GM18499 (cell line): Measurements from ENCODE around the gene RUFY2.
"Not testable (repeated sequence)": the region's sequence is repeated elsewhere in the genome, so short reads cannot be mapped to it uniquely, and the experiment has no call there.

Experiments used
- ATAC-seq: cut with Tn5 transposase; IDR thresholded peaks from one replicate; pipeline ENCODE4 v1.9.1; 2021; ENCODE audit warnings: moderate number of reproducible peaks; ENCODE audit not compliant: insufficient read depth, unreplicated experiment

Gene RUFY2

GRCh38 chr10:68406815-68407548, at the start of gene RUFY2:
RUFY2 (minus strand) TSS chr10:68407277; CDS start chr10:68407189, 88 bp downstream.
- ATAC-seq: peak; percentile 66

- not testable (repeated sequence) for ATAC-seq
These were observed 42.6 kb upstream of the RUFY2 start for GRCh38 chr10:68449698-68450097.

- ATAC-seq: no peak
These were observed 39.1 kb upstream of the RUFY2 start for GRCh38 chr10:68446179-68446578.

- no peak for ATAC-seq
These were observed 35.9 kb upstream of the RUFY2 start for GRCh38 chr10:68442971-68443370.

- ATAC-seq: no peak
These were observed 33.8 kb upstream of the RUFY2 start for GRCh38 chr10:68440898-68441297.

- no peak for ATAC-seq
These were observed 28.7 kb upstream of the RUFY2 start for GRCh38 chr10:68435803-68436202.

- no peak for ATAC-seq
These were observed 27.6 kb upstream of the RUFY2 start for GRCh38 chr10:68434657-68435056.

- no peak for ATAC-seq
These were observed 21.5 kb upstream of the RUFY2 start for GRCh38 chr10:68428396-68429104.

GRCh38 chr10:68424454-68425014, 17.5 kb upstream of the RUFY2 start:
- no peak for ATAC-seq

- ATAC-seq: no peak
These were observed 16.4 kb upstream of the RUFY2 start for GRCh38 chr10:68423522-68423921.

- ATAC-seq: no peak
These were observed 12.3 kb upstream of the RUFY2 start for GRCh38 chr10:68419376-68419775.

GRCh38 chr10:68408898-68409518, 1.9 kb upstream of the RUFY2 start:
- no peak for ATAC-seq

- ATAC-seq: no peak
These were observed 814 bp downstream of the RUFY2 start for GRCh38 chr10:68406111-68406814.

GRCh38 chr10:68403701-68404100, 3.4 kb downstream of the RUFY2 start:
- ATAC-seq: no peak

GRCh38 chr10:68402276-68402675, 4.8 kb downstream of the RUFY2 start:
- ATAC-seq: no peak

- ATAC-seq: no peak
These were observed 10.1 kb downstream of the RUFY2 start for GRCh38 chr10:68397005-68397404.

GRCh38 chr10:68385740-68386139, 21.3 kb downstream of the RUFY2 start:
- no peak for ATAC-seq

- no peak for ATAC-seq
These were observed 35.5 kb downstream of the RUFY2 start for GRCh38 chr10:68371604-68372003.

GRCh38 chr10:68367121-68367520, 40.0 kb downstream of the RUFY2 start:
- no peak for ATAC-seq

GRCh38 chr10:68366600-68366999, 40.5 kb downstream of the RUFY2 start:
- no peak for ATAC-seq
